ENCODE data around the gene HSD17B1. TPM values are rescaled to one million over a fixed set of nuclear protein-coding genes. Genes with fewer than 3 reads are reported as not detected.

HSD17B1 gene
- total RNA-seq, 1 experiment from 2014 or later, result 1.5 TPM

DNA sequence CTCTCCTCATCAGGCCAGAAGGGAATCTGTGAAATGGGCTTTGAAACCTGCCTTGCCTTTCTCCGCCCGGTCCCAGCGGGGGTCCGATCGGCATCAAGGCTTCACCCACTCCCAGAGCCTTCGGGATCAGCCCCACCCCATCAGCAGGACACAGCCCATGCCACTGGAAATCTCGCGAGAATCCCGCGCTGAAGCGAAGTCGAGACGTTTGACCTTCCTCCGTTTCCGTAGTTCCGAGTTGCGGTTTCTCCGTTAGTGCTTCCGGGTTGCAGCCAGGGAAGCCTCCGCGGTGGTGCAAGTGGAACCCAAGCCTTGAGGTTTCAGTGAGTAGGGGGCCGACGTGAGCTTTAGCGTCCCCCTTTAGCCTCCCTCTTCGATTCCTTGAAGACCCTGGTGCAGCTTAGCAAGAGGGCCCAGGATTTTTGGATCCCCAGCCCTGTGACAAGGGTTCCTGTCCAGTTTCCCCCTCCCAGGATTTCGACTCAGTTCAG is 9.2 kb downstream of the HSD17B1 start, which contains the start of gene COASY:
TSS of gene COASY (plus strand) at position 252 of the 491 bp plus-strand sequence. CDS start 475 bp downstream, outside the sequence.
- H3K56ac ChIP-seq (ENCODE audit: insufficient read length, low read depth, low read length), result no peak within 1 kb of the TSS
- Mint-ChIP-seq H3K27me3 (ENCODE audit: low read depth) (no peaks in the 10 kb centered on the region), H3K4me3 (peak within 1 kb of the TSS; percentile 94 to 95), H3K27ac (peak within 1 kb of the TSS; percentile 72 to 97 (median 88); a peak in 5 of 7 replicates), H3K4me1 (peaks cover 14 to 20% of the 10 kb centered on the region in 2 experiments), H3K9me3 (no peaks in the 10 kb centered on the region), H3K36me3 (ENCODE audit: insufficient read depth in 1 of 3, low read depth in 3 of 3) (peaks cover 3 to 26% (median 21%) of the 10 kb centered on the region in 3 experiments; a peak in 5 of 7 replicates)
- no peaks in the 10 kb centered on the region for H3K4me1 ChIP-seq (ENCODE audit: insufficient read depth, low read length)
- no peak within 1 kb of the TSS for H4K91ac ChIP-seq (ENCODE audit: insufficient read length, low read depth, low read length)
- H2BK12ac ChIP-seq (ENCODE audit: insufficient read length, low read depth, low read length), result no peak within 1 kb of the TSS
- no peak within 1 kb of the TSS for H2BK20ac ChIP-seq (ENCODE audit: low read depth, low read length, poor library complexity, severe bottlenecking)
- peaks cover 11% of the 10 kb centered on the region for H3K23me2 ChIP-seq (ENCODE audit: insufficient read length, low read depth, low read length, poor library complexity, severe bottlenecking)
- H2BK15ac ChIP-seq (ENCODE audit: low read depth, low read length), result 0 out of 2 replicates have a peak within 1 kb of the TSS, but pooled peaks have one; percentile 19
- H4K20me1 ChIP-seq (ENCODE audit: control insufficient read depth, insufficient read depth, insufficient read length), result no peaks in the 10 kb centered on the region
- no peak within 1 kb of the TSS for H2AFZ ChIP-seq (ENCODE audit: low read length)
- no peak within 1 kb of the TSS for H4K8ac ChIP-seq (replicated peaks; ENCODE audit: insufficient read length, low read depth, low read length)
- no peak within 1 kb of the TSS for H2AK5ac ChIP-seq (ENCODE audit: insufficient read length, low read length)
- H3T11ph ChIP-seq (ENCODE audit: low read length), result no peak within 1 kb of the TSS
- H3K79me1 ChIP-seq (ENCODE audit: insufficient read depth, low read depth, low read length, poor library complexity, severe bottlenecking), result peaks cover 4% of the 10 kb centered on the region
- no peak within 1 kb of the TSS for H3K27ac ChIP-seq (ENCODE audit: insufficient read length, low read depth, low read length)
- H2BK120ac ChIP-seq (ENCODE audit: low read depth, low read length, poor library complexity, severe bottlenecking), result no peak within 1 kb of the TSS
- peak; percentile 99 for DNase-seq
- H2BK5ac ChIP-seq (ENCODE audit: insufficient read length, low read length), result no peak within 1 kb of the TSS
- WGBS (ENCODE audit: extremely low coverage, insufficient read length, low lambda C conversion rate), result no CpG with 5 or more reads among the region's 26 CpGs
- no peaks in the 10 kb centered on the region for H3K9me3 ChIP-seq (ENCODE audit: control insufficient read depth, low read depth, low read length)
- H4K5ac ChIP-seq (ENCODE audit: insufficient read length, low read depth, low read length), result no peak within 1 kb of the TSS
- H3K27me3 ChIP-seq (ENCODE audit: insufficient read depth, low read length), result no peaks in the 10 kb centered on the region
- H3K14ac ChIP-seq (ENCODE audit: insufficient read depth, low read length), result 0 out of 2 replicates have a peak within 1 kb of the TSS, but pooled peaks have one; percentile 19
- peak within 1 kb of the TSS; percentile 86 for H3K4me2 ChIP-seq (ENCODE audit: insufficient read depth, insufficient read length, low read length)
- peak within 1 kb of the TSS; percentile 85 for H3K9ac ChIP-seq (ENCODE audit: extremely low read depth, insufficient read length, low read length)
- no peak for TF ChIP-seq CTCF (conservative IDR thresholded peaks at IDR 0.05)
- H3K4ac ChIP-seq (ENCODE audit: low read depth, low read length), result no peak within 1 kb of the TSS
- H3K23ac ChIP-seq (ENCODE audit: insufficient read length, low read depth, low read length), result no peak within 1 kb of the TSS
- peaks cover 4% of the 10 kb centered on the region; the same call in 1 of the 2 replicates for H3K79me2 ChIP-seq (ENCODE audit: insufficient read depth, low read length)
- H3K18ac ChIP-seq (ENCODE audit: insufficient read length, low read depth, low read length), result peak within 1 kb of the TSS; percentile 11
